Lower leg skin (tissue), 4 donors: ENCODE data around the gene DDX1. TPM values are rescaled to one million over a fixed set of nuclear protein-coding genes. Genes with fewer than 3 reads are reported as not detected.

ENCODE experiments used
- DNase-seq, 2 donors: peaks; one replicate each; pipeline ENCODE4 v3.0.0-alpha.2; 2019; ENCODE audit warnings: low spot score in 2 of 2
- H3K4me3 ChIP-seq: fragments of 200-600 bp; sonication (generic); 2 replicates; pipeline ENCODE4 v1.5.1; 2017; ENCODE audit warnings: mild to moderate bottlenecking, low read depth; ENCODE audit not compliant: poor library complexity, severe bottlenecking
- CTCF ChIP-seq, 3 donors: fragments of 450-650 bp; IDR thresholded peaks; one replicate each; pipeline ENCODE4 v1.5.1; 2016; ENCODE audit warnings: antibody characterized with exemption in 3 of 3, mild to moderate bottlenecking in 3 of 3, moderate library complexity in 2 of 3
- POLR2A ChIP-seq, 2 donors: fragments of 450-650 bp; IDR thresholded peaks; one replicate each; pipeline ENCODE4 v1.6.1; 2016 to 2017; ENCODE audit warnings: antibody characterized with exemption in 2 of 2, mild to moderate bottlenecking in 1 of 2, moderate library complexity in 1 of 2
- WGBS, 2 donors: methylation state at CpG; one replicate each; pipeline ENCODE4 v1.1.5; 2018; 5-methylcytosine and 5-hydroxymethylcytosine counted together
- intact Hi-C: fragments of 100-400 bp; cut with DNase I; formaldehyde crosslinking; loops from one replicate; pipeline ENCODE4 v1.15.0; 2023; ENCODE audit warnings: low total_unique reads
- total RNA-seq, 4 donors: library from RNA; depleted of rRNA; stranded (reverse); fragments of >200 nt; gene quantifications; one replicate each; pipeline ENCODE4 v1.1.0, GENCODE V29; 2016

DDX1 gene
- total RNA-seq, 4 donors from 2014 or later: 38.8 to 55.5 (median 44.4) TPM

GRCh38 chr2:15674637-15675455, 83.2 kb downstream of the DDX1 start:
- TF ChIP-seq POLR2A (IDR thresholded peaks at IDR 0.05) (no peak), CTCF (IDR thresholded peaks at IDR 0.05) (no peak)
- no peak overlapping the region for H3K4me3 ChIP-seq
- intact Hi-C loops: no loop called here
- WGBS, 2 donors: 80 to 85% methylated on average over 16 of the region's 16 CpGs
- DNase-seq: no peak

- intact Hi-C loops: no loop called here
Measured at GRCh38 chr2:15675456-15676195, 84.0 kb downstream of the DDX1 start.

GRCh38 chr2:15677141-15677843, 85.6 kb downstream of the DDX1 start:
- peak in 1 of 2 donors; percentile 83 for DNase-seq
- no peak overlapping the region for H3K4me3 ChIP-seq
- intact Hi-C loops: no loop called here
- WGBS, 2 donors: 50 to 58% methylated on average over 9 of the region's 9 CpGs
- TF ChIP-seq CTCF (IDR thresholded peaks at IDR 0.05) (no peak), POLR2A (IDR thresholded peaks at IDR 0.05) (no peak)

More at GRCh38 chr2:15675456-15676195, 84.0 kb downstream of the DDX1 start:
- TF ChIP-seq POLR2A (IDR thresholded peaks at IDR 0.05): no peak
- no peak for TF ChIP-seq CTCF (IDR thresholded peaks at IDR 0.05)
- WGBS, 2 donors: 66 to 69% methylated on average over 10 of the region's 10 CpGs
- H3K4me3 ChIP-seq: no peak overlapping the region
- DNase-seq: peak in 1 of 2 donors; percentile 26

- 91 to 94% methylated on average over 5 of the region's 5 CpGs for WGBS, 2 donors
Measured at GRCh38 chr2:15678346-15678745, 86.7 kb downstream of the DDX1 start.

More at GRCh38 chr2:15678346-15678745, 86.7 kb downstream of the DDX1 start:
- intact Hi-C loops: no loop called here
- TF ChIP-seq POLR2A (IDR thresholded peaks at IDR 0.05): no peak
- no peak for TF ChIP-seq CTCF (IDR thresholded peaks at IDR 0.05)
- H3K4me3 ChIP-seq: no peak overlapping the region
- DNase-seq: no peak
